Neural progenitor cell (in vitro differentiated cells): ENCODE results near the gene PLA2G4F.

Source experiments
- CTCF ChIP-seq: fragments of 200-600 bp; sonication (generic); IDR thresholded peaks from 2 replicates; pipeline ENCODE4 v1.5.1; 2017; ENCODE audit warnings: antibody characterized with exemption, mild to moderate bottlenecking
- EZH2 ChIP-seq: fragments of 200-600 bp; sonication (generic); IDR thresholded peaks from 2 replicates; pipeline ENCODE4 v1.6.1; 2017; ENCODE audit warnings: antibody characterized with exemption, mild to moderate bottlenecking, moderate library complexity

- TF ChIP-seq CTCF (no peak), EZH2 (no peak)
Observed at GRCh38 chr15:42110367-42110766, 46.1 kb downstream of the PLA2G4F start.
